HG03175 (cell line): ENCODE data around the gene DHRS2.

Experiments
- ATAC-seq: cut with Tn5 transposase; IDR thresholded peaks from one replicate; pipeline ENCODE4 v1.9.1; 2021; ENCODE audit warnings: mild to moderate bottlenecking, moderate library complexity; ENCODE audit not compliant: unreplicated experiment

Gene DHRS2

GRCh38 chr14:23646648-23647549 lies 10.7 kb downstream of the DHRS2 start:
- no peak for ATAC-seq

- no peak for ATAC-seq
Observed at GRCh38 chr14:23647619-23648018, 11.5 kb downstream of the DHRS2 start.

GRCh38 chr14:23648764-23649460 lies 12.7 kb downstream of the DHRS2 start:
- no peak for ATAC-seq

- no peak for ATAC-seq
Observed at GRCh38 chr14:23650506-23650905, 14.3 kb downstream of the DHRS2 start.

GRCh38 chr14:23653051-23653450 lies 16.9 kb downstream of the DHRS2 start:
- ATAC-seq, result no peak

- no peak for ATAC-seq
Observed at GRCh38 chr14:23654231-23654630, 18.1 kb downstream of the DHRS2 start.

GRCh38 chr14:23657959-23658470 lies 21.9 kb downstream of the DHRS2 start:
- ATAC-seq, result no peak

GRCh38 chr14:23660290-23661226 lies 24.4 kb downstream of the DHRS2 start:
- ATAC-seq, result peak; percentile 80

GRCh38 chr14:23661542-23661941 lies 25.4 kb downstream of the DHRS2 start:
- no peak for ATAC-seq

- no peak for ATAC-seq
Observed at GRCh38 chr14:23663127-23663526, 27.0 kb downstream of the DHRS2 start.

- ATAC-seq, result no peak
Observed at GRCh38 chr14:23663711-23664110, 27.5 kb downstream of the DHRS2 start.

GRCh38 chr14:23664207-23664885 lies 28.2 kb downstream of the DHRS2 start:
- ATAC-seq, result no peak

- no peak for ATAC-seq
Observed at GRCh38 chr14:23665302-23666016, 29.3 kb downstream of the DHRS2 start.

GRCh38 chr14:23667134-23667533 lies 31.0 kb downstream of the DHRS2 start:
- ATAC-seq, result no peak

- no peak for ATAC-seq
Observed at GRCh38 chr14:23669441-23669840, 33.3 kb downstream of the DHRS2 start.

GRCh38 chr14:23670481-23670880 lies 34.3 kb downstream of the DHRS2 start:
- no peak for ATAC-seq

GRCh38 chr14:23672200-23672599 lies 36.0 kb downstream of the DHRS2 start:
- ATAC-seq, result no peak

- no peak for ATAC-seq
Observed at GRCh38 chr14:23675337-23675736, 39.2 kb downstream of the DHRS2 start.

- no peak for ATAC-seq
Observed at GRCh38 chr14:23675906-23676305, 39.7 kb downstream of the DHRS2 start.

GRCh38 chr14:23681337-23681736 lies 45.2 kb downstream of the DHRS2 start:
- ATAC-seq, result no peak
